IMR-90 (cell line): ENCODE data around the gene PPP3CA.

Experiments
- BHLHE40 ChIP-seq: fragments of 150-350 bp; IDR thresholded peaks from 2 replicates; pipeline ENCODE4 v1.6.1; 2016; ENCODE audit warnings: mild to moderate bottlenecking, low read depth, low read length
- CTCF ChIP-seq: conservative IDR thresholded peaks from 2 replicates; pipeline ENCODE4 v1.5.1; 2012; ENCODE audit warnings: mild to moderate bottlenecking, low read depth, low read length, improper control_type of control experiment
- POLR2A ChIP-seq: IDR thresholded peaks from 2 replicates; pipeline ENCODE4 v1.6.1; 2012; ENCODE audit warnings: mild to moderate bottlenecking, low read depth, low read length
- RAD21 ChIP-seq: IDR thresholded peaks from 2 replicates; pipeline ENCODE4 v1.6.1; 2012; ENCODE audit warnings: low read length, improper control_type of control experiment
- SMC3 ChIP-seq: fragments of 150-350 bp; IDR thresholded peaks from 2 replicates; pipeline ENCODE4 v1.6.1; 2016; ENCODE audit warnings: low read depth, mild to moderate bottlenecking, antibody characterized with exemption, low read length, moderate library complexity
- USF2 ChIP-seq: fragments of 150-350 bp; IDR thresholded peaks from 2 replicates; pipeline ENCODE4 v1.6.1; 2017; ENCODE audit warnings: mild to moderate bottlenecking, antibody characterized with exemption, low read length, low read depth

- no peak for TF ChIP-seq POLR2A
- no peak for TF ChIP-seq CTCF
- no peak for TF ChIP-seq RAD21
- no peak for TF ChIP-seq USF2
- TF ChIP-seq BHLHE40: no peak
- no peak for TF ChIP-seq SMC3
Measured at GRCh38 chr4:101224358-101225218, 122.7 kb downstream of the PPP3CA start.
